ENCODE measurements around the gene PLIN5. TPM values are rescaled to one million over a fixed set of nuclear protein-coding genes. Genes with fewer than 3 reads are reported as not detected.

The PLIN5 gene
- total RNA-seq, 1 donor from 2014 or later, result 4.3 TPM

DNA sequence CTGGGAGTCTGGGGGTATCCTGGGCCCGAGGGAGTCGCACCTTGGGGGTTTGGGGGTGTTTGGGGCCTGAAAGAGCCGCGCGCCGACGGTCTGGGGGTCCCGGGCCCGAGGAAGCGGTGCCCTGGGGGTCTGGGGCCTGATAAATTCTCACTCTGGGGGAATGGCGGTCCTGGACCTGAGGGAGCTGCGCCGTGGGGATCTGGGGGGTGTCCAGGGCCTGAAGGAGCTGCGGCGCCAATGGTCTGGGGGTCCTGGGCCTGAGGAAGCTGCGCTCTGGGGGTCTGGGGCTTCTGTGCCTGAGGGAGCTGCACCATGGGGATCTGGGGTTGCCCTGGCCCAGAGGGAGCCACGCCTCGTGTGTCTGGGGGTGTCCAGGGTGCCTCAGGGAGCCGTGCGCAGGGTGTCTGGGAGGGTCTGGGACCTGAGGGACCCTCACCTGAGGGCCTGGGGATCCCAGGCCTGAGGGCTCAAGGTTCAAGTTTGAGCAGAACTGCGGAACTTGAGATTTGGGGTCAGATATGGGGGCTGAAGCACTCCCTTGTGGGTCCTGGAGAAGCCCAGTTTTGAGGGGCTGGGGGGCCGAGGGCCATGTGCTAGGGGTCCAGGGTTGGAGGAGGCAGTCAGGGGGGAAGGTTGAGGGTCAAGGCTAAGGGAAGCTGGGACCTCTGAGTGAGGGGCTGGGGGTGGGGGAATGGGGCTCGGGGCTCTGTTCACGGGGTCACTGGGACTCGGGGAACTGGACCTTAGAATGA is 61.8 kb downstream of the PLIN5 start:
- DNase-seq (ENCODE audit: extremely low spot score, unreplicated experiment), result no peak
- Mint-ChIP-seq H3K36me3 (peaks cover 5% of the 10 kb centered on the region), H3K9me3 (no peaks in the 10 kb centered on the region), H3K27ac (no peak overlapping the region), H3K27me3 (no peaks in the 10 kb centered on the region), H3K4me1 (ENCODE audit: unreplicated experiment) (peaks cover 8% of the 10 kb centered on the region), H3K4me3 (peak overlapping the region; percentile 92)
- TF ChIP-seq, protein P1, sequence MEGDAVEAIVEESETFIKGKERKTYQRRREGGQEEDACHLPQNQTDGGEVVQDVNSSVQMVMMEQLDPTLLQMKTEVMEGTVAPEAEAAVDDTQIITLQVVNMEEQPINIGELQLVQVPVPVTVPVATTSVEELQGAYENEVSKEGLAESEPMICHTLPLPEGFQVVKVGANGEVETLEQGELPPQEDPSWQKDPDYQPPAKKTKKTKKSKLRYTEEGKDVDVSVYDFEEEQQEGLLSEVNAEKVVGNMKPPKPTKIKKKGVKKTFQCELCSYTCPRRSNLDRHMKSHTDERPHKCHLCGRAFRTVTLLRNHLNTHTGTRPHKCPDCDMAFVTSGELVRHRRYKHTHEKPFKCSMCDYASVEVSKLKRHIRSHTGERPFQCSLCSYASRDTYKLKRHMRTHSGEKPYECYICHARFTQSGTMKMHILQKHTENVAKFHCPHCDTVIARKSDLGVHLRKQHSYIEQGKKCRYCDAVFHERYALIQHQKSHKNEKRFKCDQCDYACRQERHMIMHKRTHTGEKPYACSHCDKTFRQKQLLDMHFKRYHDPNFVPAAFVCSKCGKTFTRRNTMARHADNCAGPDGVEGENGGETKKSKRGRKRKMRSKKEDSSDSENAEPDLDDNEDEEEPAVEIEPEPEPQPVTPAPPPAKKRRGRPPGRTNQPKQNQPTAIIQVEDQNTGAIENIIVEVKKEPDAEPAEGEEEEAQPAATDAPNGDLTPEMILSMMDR (conservative IDR thresholded peaks at IDR 0.05), result no peak

Other genes starting within 250 kb of the PLIN5 start
- not detected in 2 replicates for gene TMIGD2, start 232.8 kb downstream of the PLIN5 start, total RNA-seq (ENCODE audit: low replicate concordance)
- 4.8 and 26.3 TPM in 2 replicates for gene FSD1, start 230.6 kb downstream of the PLIN5 start, total RNA-seq (ENCODE audit: low replicate concordance)
- gene STAP2, start 196.4 kb downstream of the PLIN5 start, total RNA-seq (ENCODE audit: low replicate concordance), result 42.5 and 96.9 TPM in 2 replicates
- 43.5 and 43.6 TPM in 2 replicates for gene MPND, start 191.7 kb downstream of the PLIN5 start, total RNA-seq (ENCODE audit: low replicate concordance)
- gene SH3GL1, start 134.7 kb downstream of the PLIN5 start, total RNA-seq (ENCODE audit: low replicate concordance), result 74.4 and 87.2 TPM in 2 replicates
- 25.7 and 46.3 TPM in 2 replicates for gene CHAF1A, start 132.6 kb downstream of the PLIN5 start, total RNA-seq (ENCODE audit: low replicate concordance)
- 60.8 and 81.5 TPM in 2 replicates for gene UBXN6, start 77.4 kb downstream of the PLIN5 start, total RNA-seq (ENCODE audit: low replicate concordance)
- gene HDGFL2, start 62.9 kb downstream of the PLIN5 start, total RNA-seq (ENCODE audit: low replicate concordance), result 45.0 and 77.9 TPM in 2 replicates
- 0.48 TPM in 2 replicates for gene PLIN4, start 16.7 kb downstream of the PLIN5 start, total RNA-seq (ENCODE audit: low replicate concordance)
- 0.21 and 1.2 TPM in 2 replicates for gene LRG1, start 4.8 kb upstream of the PLIN5 start, total RNA-seq (ENCODE audit: low replicate concordance)
- gene SEMA6B, start 24.5 kb upstream of the PLIN5 start, total RNA-seq (ENCODE audit: low replicate concordance), result 1.7 and 9.5 TPM in 2 replicates
- 4.3 and 8.9 TPM in 2 replicates for gene TNFAIP8L1, start 104.3 kb upstream of the PLIN5 start, total RNA-seq (ENCODE audit: low replicate concordance)
- 57.5 and 63.7 TPM in 2 replicates for gene MYDGF, start 135.1 kb upstream of the PLIN5 start, total RNA-seq (ENCODE audit: low replicate concordance)
- 42.9 and 47.8 TPM in 2 replicates for gene DPP9, start 188.6 kb upstream of the PLIN5 start, total RNA-seq (ENCODE audit: low replicate concordance)

All from type B pancreatic cell (in vitro differentiated cells).